Dedifferentiated amniotic fluid mesenchymal stem cell (primary cell): Measurements from ENCODE around the gene NRN1L.
"Not testable (repeated sequence)": the region's sequence is repeated elsewhere in the genome, so short reads cannot be mapped to it uniquely, and the experiment has no call there.

Experiments
- DNase-seq: peaks from one replicate; pipeline ENCODE4 v3.0.0-alpha.2; 2016; ENCODE audit errors: extremely low spot score

NRN1L gene

DNA sequence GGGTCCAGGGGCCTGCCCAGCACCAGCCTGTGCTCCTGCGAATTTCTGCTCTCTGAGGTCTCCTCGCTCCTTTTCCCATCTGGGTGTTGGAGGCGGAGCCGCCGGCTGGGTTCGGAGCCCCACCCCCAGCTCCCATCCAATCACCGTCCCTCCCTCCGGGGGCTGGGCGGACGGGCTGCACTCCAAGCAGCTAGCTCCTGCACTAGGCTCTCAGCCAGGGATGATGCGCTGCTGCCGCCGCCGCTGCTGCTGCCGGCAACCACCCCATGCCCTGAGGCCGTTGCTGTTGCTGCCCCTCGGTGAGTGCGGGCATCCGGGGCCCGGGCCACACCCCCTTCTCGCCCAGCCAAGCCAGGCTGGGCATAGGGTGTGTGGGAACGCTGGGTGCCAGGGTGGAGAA lies at the start of gene NRN1L:
TSS of gene NRN1L (plus strand) at position 202 of the 400 bp plus-strand sequence. CDS start at position 221, 19 bp downstream.
- DNase-seq, result peak; percentile 47

DNA sequence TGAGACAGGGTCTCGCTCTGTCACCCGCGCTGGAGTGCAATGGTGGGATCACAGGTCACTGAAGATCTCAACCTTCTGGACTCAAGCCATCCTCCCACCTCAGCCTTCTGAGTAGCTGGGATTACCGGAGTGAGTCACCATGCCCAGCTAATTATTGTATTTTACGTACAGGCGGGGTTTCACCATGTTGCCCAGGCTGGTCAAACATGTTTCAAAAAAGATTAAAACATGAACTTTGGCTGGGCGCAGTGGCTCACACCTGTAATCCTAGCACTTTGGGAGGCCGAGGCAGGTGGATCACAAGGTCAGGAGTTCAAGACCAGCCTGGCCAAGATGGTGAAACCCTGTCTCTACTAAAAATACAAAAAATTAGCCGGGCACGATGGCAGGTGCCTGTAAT lies 47.5 kb upstream of the NRN1L start:
- not testable (repeated sequence) for DNase-seq

DNA sequence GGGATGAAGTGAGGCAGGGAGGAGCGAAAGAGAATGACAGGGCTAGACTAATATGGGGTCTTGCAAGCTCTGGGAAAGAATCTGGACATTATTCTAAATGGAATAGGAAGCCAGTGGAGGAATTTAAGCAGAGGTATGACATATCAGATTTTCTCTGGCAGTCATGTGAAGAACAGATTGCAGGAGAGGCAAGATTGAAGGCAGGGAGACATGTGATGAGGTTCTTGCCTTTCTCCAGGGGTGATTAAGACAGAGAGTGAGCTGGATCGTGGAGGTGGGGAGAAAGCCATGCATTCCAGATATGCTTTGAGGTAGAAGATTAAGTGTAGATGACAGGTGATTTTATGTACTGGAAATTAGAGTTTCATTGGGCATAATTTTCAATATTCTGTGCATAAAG lies 46.9 kb upstream of the NRN1L start:
- DNase-seq, result no peak

DNA sequence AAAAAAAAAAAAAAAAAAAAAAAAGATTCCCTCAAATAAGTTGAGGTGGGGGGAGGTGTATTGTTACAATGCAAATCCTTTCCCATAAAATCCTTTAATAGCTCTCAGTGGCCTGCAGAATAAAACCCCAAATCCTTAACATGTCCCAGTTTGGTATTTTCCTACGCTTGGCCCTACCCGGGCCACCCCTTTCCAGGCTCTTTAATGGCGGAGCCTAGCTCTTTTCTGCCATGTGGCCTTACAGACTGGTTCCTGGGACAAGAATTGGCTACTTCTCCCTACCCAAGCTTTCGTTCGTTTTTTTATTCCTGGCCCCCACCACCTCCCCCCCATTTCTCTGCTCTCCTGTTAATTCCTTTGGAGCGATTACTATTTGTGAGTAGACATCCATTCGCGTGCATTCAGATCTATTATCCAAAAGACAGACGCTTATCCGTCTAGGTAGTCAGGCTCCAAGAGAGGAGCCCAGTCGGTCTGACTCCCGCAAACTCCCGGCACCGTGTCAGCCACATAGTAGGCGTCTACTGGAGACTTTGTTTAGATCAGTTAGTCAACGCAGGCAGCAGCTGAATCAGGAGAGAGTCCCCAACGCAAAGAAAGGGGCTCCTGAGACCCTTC lies 43.4 kb upstream of the NRN1L start:
- no peak for DNase-seq

DNA sequence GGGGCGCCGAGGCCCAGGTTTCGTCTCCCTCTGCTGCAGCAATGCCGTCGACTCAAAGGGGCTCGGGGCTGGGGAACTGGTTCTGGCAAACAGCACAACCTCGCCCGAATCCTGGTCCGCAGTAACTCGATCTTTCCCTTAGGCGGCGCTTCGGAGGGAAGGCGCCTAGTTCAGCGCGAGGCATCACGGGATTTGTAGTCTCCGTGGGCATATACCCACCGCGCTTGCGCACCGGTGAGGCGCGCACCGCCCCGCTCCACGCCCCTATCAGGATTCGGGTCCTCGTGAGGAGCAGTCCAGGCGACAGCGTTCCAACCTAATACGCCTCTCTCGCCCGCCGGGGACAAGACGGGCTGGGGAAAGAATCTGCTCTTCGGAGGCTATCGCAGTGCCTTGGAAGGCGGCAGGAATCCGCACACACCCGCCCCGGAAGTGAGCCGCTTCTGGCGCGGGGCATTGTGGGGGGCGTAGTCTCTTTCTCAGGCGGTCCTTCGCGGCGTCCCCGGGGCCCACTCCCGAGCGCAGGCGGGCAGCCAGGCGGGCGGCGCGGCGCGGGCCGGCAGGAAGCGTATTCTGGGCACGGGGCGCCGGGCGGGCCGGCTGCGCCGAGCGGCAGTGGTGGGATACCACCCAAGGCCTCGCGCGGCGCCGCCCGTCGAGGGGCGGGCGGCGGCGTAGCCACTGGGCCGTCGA lies 42.7 kb upstream of the NRN1L start, which contains the start of gene THAP11:
TSS of gene THAP11 (plus strand) at position 505 of the 693 bp plus-strand sequence. CDS start 235 bp downstream, outside the sequence.
- peak; percentile 97 for DNase-seq

DNA sequence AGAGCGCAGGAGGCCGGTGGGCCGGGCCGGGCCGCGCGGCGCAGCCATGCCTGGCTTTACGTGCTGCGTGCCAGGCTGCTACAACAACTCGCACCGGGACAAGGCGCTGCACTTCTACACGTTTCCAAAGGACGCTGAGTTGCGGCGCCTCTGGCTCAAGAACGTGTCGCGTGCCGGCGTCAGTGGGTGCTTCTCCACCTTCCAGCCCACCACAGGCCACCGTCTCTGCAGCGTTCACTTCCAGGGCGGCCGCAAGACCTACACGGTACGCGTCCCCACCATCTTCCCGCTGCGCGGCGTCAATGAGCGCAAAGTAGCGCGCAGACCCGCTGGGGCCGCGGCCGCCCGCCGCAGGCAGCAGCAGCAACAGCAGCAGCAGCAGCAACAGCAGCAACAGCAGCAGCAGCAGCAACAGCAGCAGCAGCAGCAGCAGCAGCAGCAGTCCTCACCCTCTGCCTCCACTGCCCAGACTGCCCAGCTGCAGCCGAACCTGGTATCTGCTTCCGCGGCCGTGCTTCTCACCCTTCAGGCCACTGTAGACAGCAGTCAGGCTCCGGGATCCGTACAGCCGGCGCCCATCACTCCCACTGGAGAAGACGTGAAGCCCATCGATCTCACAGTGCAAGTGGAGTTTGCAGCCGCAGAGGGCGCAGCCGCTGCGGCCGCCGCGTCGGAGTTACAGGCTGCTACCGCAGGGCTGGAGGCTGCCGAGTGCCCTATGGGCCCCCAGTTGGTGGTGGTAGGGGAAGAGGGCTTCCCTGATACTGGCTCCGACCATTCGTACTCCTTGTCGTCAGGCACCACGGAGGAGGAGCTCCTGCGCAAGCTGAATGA lies 42.0 kb upstream of the NRN1L start:
- no peak for DNase-seq

DNA sequence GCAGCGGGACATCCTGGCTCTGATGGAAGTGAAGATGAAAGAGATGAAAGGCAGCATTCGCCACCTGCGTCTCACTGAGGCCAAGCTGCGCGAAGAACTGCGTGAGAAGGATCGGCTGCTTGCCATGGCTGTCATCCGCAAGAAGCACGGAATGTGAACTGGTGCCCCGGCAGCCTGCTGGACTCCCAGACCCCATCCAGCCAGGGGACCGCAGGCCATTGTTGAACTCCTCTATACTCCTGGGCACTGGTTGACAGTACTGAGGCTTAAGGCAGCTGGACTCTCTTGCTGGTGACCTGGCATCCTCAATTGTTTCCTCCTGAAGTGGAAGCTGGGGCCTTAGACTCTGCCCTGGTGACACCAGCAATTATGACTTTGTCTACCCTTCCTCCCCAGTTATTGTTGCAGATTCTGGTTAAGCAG lies 41.3 kb upstream of the NRN1L start:
- no peak for DNase-seq

DNA sequence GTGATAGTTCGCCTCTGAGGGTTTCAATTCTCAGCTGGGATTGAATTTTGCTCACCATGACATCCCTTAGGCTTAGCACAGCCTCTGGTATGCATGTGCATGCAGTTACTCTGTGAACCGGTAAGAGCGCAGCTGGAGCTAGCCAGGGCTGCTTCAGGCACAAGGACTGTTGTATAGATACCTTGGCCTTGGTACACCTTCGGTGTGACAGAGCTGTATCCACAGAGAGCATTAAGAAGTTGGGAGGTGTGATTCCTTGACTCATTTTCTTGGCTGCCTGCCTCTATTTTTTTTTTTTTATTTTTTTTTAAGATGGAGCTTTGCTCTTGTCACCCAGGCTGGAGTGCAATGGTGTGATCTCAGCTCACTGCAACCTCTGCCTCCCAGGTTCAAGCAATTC lies 40.2 kb upstream of the NRN1L start:
- DNase-seq, result no peak

DNA sequence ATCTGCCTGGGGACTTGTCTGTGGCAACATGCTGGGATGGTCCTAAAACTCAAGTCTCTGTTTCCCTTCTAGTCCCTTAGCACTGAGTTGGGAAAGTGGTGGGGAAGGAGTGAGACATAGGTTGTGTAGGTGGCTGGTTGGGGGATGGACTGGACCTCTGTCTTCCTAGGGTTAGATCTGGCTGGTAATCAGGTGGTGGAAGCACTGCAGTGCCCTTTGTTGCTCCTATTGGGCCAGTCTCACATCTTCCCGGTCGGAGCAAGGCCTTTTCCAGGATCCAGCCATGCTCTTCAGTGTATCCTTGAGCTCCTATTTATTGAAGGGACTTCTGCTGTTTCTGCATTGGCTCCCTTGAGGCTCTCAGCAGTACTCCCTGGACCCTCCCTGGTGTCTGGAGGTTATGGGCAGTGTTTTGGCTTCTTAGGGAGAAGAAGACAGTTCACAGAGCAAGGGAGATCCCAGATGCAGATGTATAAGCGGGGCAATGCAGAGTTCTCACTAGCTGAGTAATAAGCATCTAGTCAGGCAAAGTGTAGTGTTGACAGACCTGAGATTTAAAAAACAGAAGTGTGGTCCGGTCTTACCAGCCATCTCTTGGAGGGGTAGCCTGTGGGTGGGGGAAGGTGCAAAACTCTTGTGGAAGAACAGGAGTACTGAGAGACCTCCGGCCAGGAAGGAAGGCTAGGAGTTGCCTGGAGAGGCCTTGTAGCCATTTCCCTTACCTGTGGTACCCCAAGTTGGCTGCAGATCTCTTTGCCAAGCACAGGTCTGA lies 39.2 kb upstream of the NRN1L start:
- DNase-seq, result no peak

DNA sequence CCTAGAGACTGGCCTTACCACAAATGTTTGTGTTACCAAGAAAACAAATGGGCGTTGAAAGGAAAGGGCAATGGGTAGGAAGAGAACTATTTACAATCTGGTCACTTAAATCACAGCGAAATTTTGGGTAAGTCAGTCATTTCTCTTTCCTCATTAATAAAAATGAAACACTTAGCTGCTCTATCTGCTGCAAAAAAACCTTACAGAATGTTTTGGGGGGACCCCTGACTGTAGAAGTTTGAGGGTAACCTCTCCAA lies 38.7 kb upstream of the NRN1L start:
- DNase-seq, result no peak

DNA sequence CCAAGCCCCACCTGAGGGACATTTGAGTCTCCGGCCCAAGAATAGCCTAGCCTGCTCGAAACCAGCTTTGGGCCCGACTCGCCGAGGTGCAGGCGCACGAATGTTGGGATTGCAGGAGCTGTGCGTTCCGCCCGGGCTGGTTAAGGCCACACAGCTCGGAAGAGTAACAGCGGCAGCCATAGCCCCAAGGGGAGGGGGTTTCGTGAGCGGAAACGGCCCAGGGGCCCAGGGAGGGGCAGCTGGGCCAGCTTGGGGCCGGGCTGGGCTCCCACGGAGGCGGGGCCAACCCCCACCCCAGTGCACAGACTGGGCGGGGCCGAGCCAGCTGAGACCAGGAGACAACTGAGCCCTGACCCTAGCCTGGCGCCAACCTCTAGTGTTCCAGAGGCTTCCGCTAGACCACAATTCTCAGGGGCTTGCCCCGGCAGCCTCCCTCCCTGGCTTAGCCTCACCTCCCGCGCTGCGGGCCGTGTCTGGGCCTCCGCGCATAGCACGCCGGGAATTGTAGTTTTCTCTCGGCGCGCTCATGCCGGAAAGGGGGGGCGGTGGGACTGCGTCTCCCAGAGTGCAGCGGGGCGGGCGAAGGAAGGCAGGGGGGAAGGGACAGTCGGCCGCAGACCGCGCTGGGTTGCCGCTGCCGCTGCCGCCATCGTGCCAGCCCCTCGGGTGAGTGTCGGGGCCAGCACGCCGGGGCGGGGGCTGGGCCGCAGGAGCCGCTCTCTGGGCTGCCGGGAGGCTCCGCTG lies 38.2 kb upstream of the NRN1L start, which contains the start of gene NUTF2:
TSS of gene NUTF2 (plus strand) at position 614 of the 744 bp plus-strand sequence. CDS start 18,198 bp downstream, outside the sequence.
- DNase-seq, result peak; percentile 92

DNA sequence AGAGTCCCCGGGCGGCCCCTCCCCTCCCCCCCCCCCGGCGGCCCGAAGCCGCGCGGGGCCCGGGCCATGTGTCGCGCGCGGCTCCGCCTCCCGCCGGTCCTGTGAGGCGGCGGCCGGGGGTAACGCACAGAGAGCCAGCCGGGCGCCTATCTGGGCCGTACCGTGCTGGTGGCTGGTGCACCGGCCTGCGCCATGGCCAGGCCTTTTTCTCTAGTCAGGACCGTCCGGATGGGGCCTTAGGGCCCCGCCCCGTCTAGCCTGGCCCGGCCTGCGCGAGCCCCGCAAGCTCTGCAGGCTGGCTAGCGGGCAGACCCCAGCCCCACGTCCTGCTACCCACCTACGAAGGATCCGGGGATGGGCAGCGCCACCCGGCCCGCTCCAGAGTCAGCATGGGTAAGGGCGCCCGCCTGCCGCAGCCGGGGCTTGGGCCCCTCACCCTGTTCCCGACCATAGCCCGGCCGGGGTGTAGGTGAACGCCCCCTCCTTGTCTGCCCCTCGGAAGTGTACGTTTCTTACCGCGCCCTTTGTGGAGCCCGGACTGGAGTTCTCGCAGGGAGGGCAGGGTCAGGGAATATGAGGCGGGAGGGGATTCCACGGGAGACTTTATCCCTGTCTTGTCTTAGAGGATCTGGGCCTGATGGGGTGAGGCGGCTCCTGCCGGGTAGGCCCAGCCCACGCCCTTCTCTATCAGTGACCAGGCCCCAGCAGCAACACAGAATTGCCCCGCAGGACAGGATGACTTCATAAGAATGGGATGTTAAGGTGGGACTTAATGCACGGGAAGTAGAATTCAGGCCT lies 37.4 kb upstream of the NRN1L start, which contains the start of gene CENPT:
TSS of gene CENPT (minus strand) at position 630 of the 798 bp plus-strand sequence. CDS start 13,834 bp downstream, outside the sequence.
- peak; percentile 40 for DNase-seq

DNA sequence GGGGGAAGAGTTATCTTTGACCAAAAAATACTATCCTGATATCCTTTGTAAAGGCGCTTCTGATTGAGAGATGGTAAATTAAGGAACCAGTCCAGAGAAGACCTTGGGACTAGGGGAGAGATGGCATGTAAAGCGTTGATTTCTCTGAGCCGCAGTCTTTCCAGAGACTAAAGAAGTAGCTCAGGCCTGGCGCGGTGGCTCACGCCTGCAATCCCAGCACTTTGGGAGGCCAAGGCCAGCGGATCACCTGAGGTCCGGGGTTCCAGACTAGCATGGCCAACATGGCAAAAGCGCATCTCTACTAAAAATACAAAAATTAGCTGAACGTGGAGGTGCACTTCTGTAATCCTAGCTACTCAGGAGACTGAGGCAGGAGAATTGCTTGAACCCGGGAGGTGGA lies 36.6 kb upstream of the NRN1L start:
- no peak for DNase-seq

DNA sequence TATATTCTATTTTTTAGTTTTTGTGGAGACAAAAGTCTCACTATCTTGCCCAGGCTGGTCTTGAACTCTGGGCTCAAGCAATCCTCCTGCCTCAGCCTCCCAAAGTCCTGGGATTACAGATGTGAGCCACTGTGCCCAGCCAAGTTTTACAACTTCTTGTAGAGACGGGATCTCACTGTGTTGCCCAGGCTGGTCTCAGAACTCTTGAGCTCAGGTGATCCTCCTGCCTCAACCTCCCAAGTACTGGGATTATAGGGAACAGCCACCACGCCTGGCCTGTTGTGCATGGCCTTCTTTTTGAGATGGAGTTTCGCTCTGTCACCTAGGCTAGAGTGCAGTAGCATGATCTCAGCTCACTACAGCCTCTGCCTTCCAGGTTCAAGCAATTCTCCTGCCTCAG lies 31.0 kb upstream of the NRN1L start:
- no peak for DNase-seq

DNA sequence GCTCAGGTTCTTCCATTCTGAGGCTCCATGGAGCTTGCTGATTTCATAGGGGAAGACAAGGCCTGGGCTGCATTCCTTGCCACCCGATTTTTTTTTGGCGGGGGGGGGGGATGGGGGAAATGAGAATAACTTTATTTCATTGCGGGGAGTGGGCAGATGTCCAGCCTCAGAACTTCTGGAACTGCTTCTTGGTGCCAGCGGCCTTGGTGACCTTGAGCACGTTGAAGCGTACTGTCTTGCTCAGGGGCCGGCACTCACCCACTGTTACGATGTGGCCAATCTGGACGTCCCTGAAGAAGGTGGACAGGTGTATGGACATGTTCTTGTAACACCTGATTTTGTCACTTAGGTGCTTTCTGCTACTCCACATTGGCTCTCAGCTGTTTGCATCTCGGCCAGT lies 28.9 kb upstream of the NRN1L start:
- no peak for DNase-seq

DNA sequence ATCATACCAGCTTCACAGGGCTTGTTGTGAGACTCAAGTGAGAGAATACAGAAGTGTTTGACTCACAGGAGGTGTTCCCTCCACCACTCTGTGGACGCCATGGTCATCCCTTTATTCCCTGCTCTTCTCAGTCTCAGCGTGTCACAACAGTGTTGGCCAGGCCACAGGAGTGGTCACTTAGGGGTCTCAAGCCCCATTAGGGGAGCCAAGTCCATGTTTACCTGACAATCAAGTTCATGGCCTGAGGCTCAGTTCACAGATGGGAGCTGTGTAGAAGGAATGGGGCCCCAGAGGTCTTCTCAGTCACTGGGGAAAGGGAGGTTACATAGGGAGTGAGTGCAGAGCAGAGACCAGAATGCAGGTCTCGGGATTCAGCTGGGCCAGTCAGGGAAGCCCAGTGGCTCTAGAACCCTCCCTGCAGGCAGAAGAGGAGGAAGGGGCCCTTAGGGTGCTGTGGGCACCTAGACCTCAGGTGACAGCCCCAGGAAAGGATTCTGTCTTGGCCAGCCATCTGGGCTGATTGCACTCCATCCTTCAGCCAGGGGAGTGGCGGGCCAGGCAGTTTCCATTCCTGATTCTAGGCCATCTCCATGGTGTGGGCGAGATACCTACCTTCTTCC lies 27.6 kb upstream of the NRN1L start:
- DNase-seq, result no peak

DNA sequence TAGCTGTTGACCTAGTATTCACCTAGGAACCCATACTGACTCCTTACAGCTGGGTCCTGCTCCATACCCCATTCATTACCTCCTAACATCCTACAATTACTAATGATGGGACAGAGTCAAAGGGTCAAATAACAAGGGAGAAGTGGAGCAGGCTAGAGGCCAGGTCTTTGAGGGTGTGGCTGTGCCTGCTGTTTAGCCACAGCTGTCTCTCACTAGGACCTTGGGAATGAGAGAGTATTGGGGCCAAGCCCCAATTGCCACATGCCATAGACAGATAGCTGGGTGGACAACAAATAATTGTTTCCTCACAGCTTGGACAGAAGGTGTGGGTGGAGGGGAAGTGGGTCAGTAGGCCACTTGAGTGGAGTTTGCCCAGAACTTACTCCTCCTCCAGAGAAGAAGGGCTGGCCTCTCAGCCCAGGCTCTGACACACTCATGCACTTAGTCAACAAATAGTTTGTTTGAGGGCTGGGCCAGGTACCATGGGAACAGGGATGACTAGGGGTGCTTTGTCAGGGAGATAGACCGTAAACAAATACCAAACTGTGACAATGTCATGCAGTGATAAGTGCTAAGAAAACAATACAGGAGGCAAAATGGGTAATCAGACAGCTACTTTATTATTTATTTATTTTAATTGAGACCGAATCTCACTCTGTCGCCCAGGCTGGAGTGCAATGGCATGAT lies 27.0 kb upstream of the NRN1L start:
- DNase-seq, result peak; percentile 91

DNA sequence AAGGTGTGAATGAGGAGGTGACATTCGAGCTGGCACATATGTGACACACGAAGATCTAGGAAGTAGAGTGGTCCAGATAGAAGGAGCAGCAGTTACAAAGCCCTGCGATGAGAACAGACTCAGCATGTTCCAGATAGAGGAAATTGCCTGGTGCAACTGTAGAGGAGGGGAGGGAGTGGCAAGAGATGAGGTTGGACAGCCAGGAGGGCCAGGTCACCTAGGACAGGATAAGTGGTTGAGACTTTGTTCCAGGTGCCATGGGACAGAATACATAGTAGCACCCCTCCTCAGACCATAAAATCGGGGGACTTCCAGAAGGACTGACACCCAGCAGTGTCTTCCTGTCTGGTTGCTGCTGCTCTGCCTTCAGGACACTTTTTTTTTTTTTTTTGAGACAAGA lies 26.2 kb upstream of the NRN1L start:
- DNase-seq, result no peak
